PC-9 (cell line): ENCODE results near the gene EXD2. TPM values are rescaled to one million over a fixed set of nuclear protein-coding genes. Genes with fewer than 3 reads are reported as not detected.

Experiments
- BruUV-seq: library from RNA; stranded (reverse); fragments of 400-500 nt; replicated peaks from 2 replicates; lab custom pipeline; 2021; lab: Mats Ljungman, UMichigan
- CTCF ChIA-PET: fragments of 300-600 bp; sonication (Branson Sonifier 250); formaldehyde crosslinking; loops from one replicate; lab custom pipeline; 2022; ENCODE audit warnings: antibody characterized with exemption; lab: Charles Lee
- POLR2A ChIA-PET: fragments of 300-600 bp; sonication (Branson Sonifier 250); formaldehyde crosslinking; loops from one replicate; lab custom pipeline; 2022; ENCODE audit warnings: antibody characterized with exemption; ENCODE audit not compliant: unreplicated experiment; lab: Charles Lee
- DNase-seq, 2 experiments: peaks; one replicate each; pipeline versions ENCODE4 v3.0.0 to v3.0.0-alpha.2; 2015 to 2022; ENCODE audit warnings: mixed read lengths in 1 of 2
- H2AFZ ChIP-seq: fragments of 200-600 bp; sonication (generic); 2 replicates; pipeline ENCODE4 v1.8.1; 2017; ENCODE audit warnings: antibody characterized with exemption
- H3F3A ChIP-seq: fragments of 200-600 bp; sonication (generic); 2 replicates; pipeline ENCODE4 v1.8.1; 2017; ENCODE audit warnings: antibody characterized with exemption, mild to moderate bottlenecking, low read depth; ENCODE audit not compliant: insufficient read depth
- H3K27ac ChIP-seq: fragments of 200-600 bp; sonication (generic); 2 replicates; pipeline ENCODE4 v1.6.1; 2016; ENCODE audit warnings: mixed run types
- H3K27me3 ChIP-seq: fragments of 200-600 bp; sonication (generic); 2 replicates; pipeline ENCODE4 v1.6.1; 2016; ENCODE audit warnings: low read depth, mixed run types; ENCODE audit not compliant: insufficient read depth
- H3K36me3 ChIP-seq: fragments of 200-600 bp; sonication (generic); 2 replicates; pipeline ENCODE4 v1.6.1; 2016; ENCODE audit warnings: low read depth, mixed run types
- H3K4me1 ChIP-seq: fragments of 200-600 bp; sonication (generic); replicated peaks from 2 replicates; pipeline ENCODE4 v1.6.1; 2016; ENCODE audit warnings: mixed run types; ENCODE audit not compliant: insufficient read depth
- H3K4me2 ChIP-seq: fragments of 200-600 bp; sonication (generic); 2 replicates; pipeline ENCODE4 v1.6.1; 2017; ENCODE audit warnings: mixed run types
- H3K4me3 ChIP-seq: fragments of 200-600 bp; sonication (generic); 2 replicates; pipeline ENCODE4 v1.6.1; 2016; ENCODE audit warnings: mixed run types
- H3K79me2 ChIP-seq: fragments of 200-600 bp; sonication (generic); 2 replicates; pipeline ENCODE4 v1.6.1; 2017; ENCODE audit warnings: low read depth, mixed run types
- H3K9me2 ChIP-seq: fragments of 200-600 bp; sonication (generic); 2 replicates; pipeline ENCODE4 v1.8.1; 2017; ENCODE audit warnings: mild to moderate bottlenecking; ENCODE audit not compliant: insufficient read depth
- H3K9me3 ChIP-seq: fragments of 200-600 bp; sonication (generic); 2 replicates; pipeline ENCODE4 v1.8.1; 2016; ENCODE audit warnings: low read depth; ENCODE audit not compliant: insufficient read depth
- H4K20me1 ChIP-seq: fragments of 200-600 bp; sonication (generic); 2 replicates; pipeline ENCODE4 v1.8.1; 2017; ENCODE audit not compliant: insufficient read depth
- EZH2 ChIP-seq: fragments of 200-600 bp; sonication (generic); IDR thresholded peaks from 2 replicates; pipeline ENCODE4 v1.8.0; 2017; ENCODE audit warnings: antibody characterized with exemption, low read depth
- intact Hi-C: fragments of 100-400 bp; cut with micrococcal nuclease; formaldehyde crosslinking; loops from one replicate; pipeline ENCODE4 v1.10.0; 2022; ENCODE audit not compliant: unreplicated experiment
- total RNA-seq: library from RNA; stranded (reverse); gene quantifications from 2 replicates; pipeline ENCODE4 v1.2.3, GENCODE V29; 2021
- TF ChIP-seq, protein P1 (sequence below): fragments of 200-600 bp; sonication (generic); conservative IDR thresholded peaks from 2 replicates; pipeline ENCODE4 v1.6.1; 2017; ENCODE audit warnings: mixed run types, antibody characterized with exemption, mild to moderate bottlenecking, moderate library complexity

EXD2 gene
- total RNA-seq, 1 experiment from 2014 or later, result 21.4 TPM

DNA sequence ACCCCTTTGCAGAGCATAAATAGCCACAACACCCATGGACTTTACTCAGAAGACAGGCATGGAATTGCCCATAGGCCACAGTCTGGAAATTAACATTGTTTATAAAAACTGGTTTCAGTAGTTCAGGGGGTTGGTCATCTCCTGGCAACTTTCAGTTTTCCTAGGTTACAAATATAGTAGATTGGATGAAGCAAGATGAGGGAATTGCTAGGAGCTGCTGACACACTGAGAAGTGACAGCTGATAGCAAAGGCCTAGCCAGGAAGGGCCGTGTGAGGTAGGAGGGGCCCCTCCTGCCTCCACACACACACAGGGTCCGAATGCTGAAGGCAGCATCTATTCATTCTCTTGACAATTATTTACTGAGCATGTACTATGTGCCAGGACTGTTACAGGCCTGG is 76.9 kb downstream of the EXD2 start:
- H2AFZ ChIP-seq, result no peak overlapping the region
- H3K27ac ChIP-seq, result no peak overlapping the region
- ChIA-PET POLR2A (no interaction called here), CTCF (no interaction called here)
- no peak overlapping the region for H3K4me3 ChIP-seq
- H3K9me2 ChIP-seq, result no peaks in the 10 kb centered on the region
- intact Hi-C loops, result no loop called here
- 0 out of 2 replicates have a peak, but pooled peaks cover 7% of the 10 kb centered on the region for H3K27me3 ChIP-seq
- DNase-seq, result no peak
- no peaks in the 10 kb centered on the region for H3K9me3 ChIP-seq
- no peaks in the 10 kb centered on the region for H3K36me3 ChIP-seq
- BruUV-seq, result no TSS peak
- peaks cover 6% of the 10 kb centered on the region; the same call in 1 of the 2 replicates for H3F3A ChIP-seq
- H4K20me1 ChIP-seq, result no peaks in the 10 kb centered on the region
- TF ChIP-seq EZH2, result no peak
- TF ChIP-seq, protein P1, sequence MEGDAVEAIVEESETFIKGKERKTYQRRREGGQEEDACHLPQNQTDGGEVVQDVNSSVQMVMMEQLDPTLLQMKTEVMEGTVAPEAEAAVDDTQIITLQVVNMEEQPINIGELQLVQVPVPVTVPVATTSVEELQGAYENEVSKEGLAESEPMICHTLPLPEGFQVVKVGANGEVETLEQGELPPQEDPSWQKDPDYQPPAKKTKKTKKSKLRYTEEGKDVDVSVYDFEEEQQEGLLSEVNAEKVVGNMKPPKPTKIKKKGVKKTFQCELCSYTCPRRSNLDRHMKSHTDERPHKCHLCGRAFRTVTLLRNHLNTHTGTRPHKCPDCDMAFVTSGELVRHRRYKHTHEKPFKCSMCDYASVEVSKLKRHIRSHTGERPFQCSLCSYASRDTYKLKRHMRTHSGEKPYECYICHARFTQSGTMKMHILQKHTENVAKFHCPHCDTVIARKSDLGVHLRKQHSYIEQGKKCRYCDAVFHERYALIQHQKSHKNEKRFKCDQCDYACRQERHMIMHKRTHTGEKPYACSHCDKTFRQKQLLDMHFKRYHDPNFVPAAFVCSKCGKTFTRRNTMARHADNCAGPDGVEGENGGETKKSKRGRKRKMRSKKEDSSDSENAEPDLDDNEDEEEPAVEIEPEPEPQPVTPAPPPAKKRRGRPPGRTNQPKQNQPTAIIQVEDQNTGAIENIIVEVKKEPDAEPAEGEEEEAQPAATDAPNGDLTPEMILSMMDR, result no peak
- H3K4me1 ChIP-seq, result peaks cover 15% of the 10 kb centered on the region; the same call in 1 of the 2 replicates
- H3K4me2 ChIP-seq, result no peak overlapping the region
- no peaks in the 10 kb centered on the region for H3K79me2 ChIP-seq

- Histone ChIP-seq H3K36me3 (no peaks in the 10 kb centered on the region), H3K27me3 (0 out of 2 replicates have a peak, but pooled peaks cover 5% of the 10 kb centered on the region), H3K4me1 (peaks cover 15% of the 10 kb centered on the region; the same call in 1 of the 2 replicates), H3K9me3 (no peaks in the 10 kb centered on the region), H3K4me2 (no peak overlapping the region), H3K9me2 (no peaks in the 10 kb centered on the region), H3K4me3 (no peak overlapping the region), H3K27ac (no peak overlapping the region), H3K79me2 (no peaks in the 10 kb centered on the region), H4K20me1 (no peaks in the 10 kb centered on the region), H3F3A (peaks cover 6% of the 10 kb centered on the region; the same call in 1 of the 2 replicates), H2AFZ (no peak overlapping the region)
- ChIA-PET POLR2A (no interaction called here), CTCF (no interaction called here)
- DNase-seq, result no peak
- no TSS peak for BruUV-seq
- TF ChIP-seq EZH2, result no peak
- TF ChIP-seq, protein P1, result no peak
- intact Hi-C loops, result no loop called here
Observed at GRCh38 chr14:69268763-69269162, 77.5 kb downstream of the EXD2 start.

DNA sequence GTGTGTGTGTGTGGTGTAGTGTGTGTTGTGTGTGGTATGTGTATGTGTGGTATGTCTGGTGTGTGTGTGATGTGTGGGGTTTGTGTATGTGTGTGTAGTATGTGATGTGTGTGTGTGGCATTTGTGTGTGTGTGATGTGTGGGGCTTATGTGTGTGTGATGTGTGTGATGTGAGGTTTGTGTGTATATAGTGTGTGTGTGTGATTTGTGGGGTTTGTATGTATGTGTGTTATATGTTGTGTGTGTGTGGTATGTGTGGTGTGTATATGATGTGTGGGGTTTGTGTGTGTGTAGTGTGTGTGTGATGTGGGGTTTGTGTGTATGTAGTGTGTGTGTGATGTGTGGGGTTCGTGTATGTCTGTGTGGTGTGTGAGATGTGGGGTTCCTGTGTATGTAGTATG is 78.1 kb downstream of the EXD2 start:
- H3F3A ChIP-seq, result peaks cover 6% of the 10 kb centered on the region; the same call in 1 of the 2 replicates
- no peak overlapping the region for H2AFZ ChIP-seq
- CTCF ChIA-PET, result no interaction called here
- H3K27ac ChIP-seq, result no peak overlapping the region
- BruUV-seq, result no TSS peak
- H3K4me3 ChIP-seq, result no peak overlapping the region
- no peak overlapping the region for H3K4me2 ChIP-seq
- H4K20me1 ChIP-seq, result no peaks in the 10 kb centered on the region
- DNase-seq, result no peak
- no peaks in the 10 kb centered on the region for H3K27me3 ChIP-seq
- POLR2A ChIA-PET, result no interaction called here
- no peak for TF ChIP-seq EZH2
- TF ChIP-seq, protein P1, result no peak
- intact Hi-C loops, result no loop called here
- no peaks in the 10 kb centered on the region for H3K79me2 ChIP-seq
- no peaks in the 10 kb centered on the region for H3K9me3 ChIP-seq
- H3K36me3 ChIP-seq, result no peaks in the 10 kb centered on the region
- H3K9me2 ChIP-seq, result no peaks in the 10 kb centered on the region
- peaks cover 15% of the 10 kb centered on the region; the same call in 1 of the 2 replicates for H3K4me1 ChIP-seq
